ENCODE measurements around the gene ATG16L1. TPM values are rescaled to one million over a fixed set of nuclear protein-coding genes. Genes with fewer than 3 reads are reported as not detected.

The ATG16L1 gene
- polyA plus RNA-seq, 3 donors, result 3.3 to 22.9 (median 4.3) TPM

DNA sequence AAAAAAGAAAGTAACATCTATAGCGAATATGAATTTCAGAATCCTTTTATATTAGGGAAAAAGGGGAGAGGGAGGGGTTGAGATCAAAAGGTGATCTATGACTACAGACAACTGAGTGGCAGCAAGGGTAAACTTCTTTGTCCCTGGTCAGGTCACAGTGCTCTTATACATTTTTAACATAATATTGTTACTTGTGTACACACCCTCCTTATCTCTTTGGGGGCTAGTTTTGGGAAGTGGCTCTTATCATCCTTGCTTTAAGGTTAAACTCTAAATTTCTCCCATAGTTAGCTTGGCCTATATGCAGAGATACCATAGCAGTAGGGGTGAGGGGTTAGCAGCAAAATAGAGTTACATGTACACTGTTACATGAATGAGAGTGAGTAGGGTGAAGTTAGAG lies 31.6 kb upstream of the ATG16L1 start:
- Mint-ChIP-seq H3K4me1 (peaks cover 14% of the 10 kb centered on the region), H3K4me3 (no peak overlapping the region), H3K36me3 (peaks cover 3% of the 10 kb centered on the region in 2 donors), H3K27ac (no peak overlapping the region), H3K27me3 (ENCODE audit: low read depth in 3 of 3) (peaks cover 1 to 13% (median 3%) of the 10 kb centered on the region in 3 donors), H3K9me3 (peaks cover 0 to 7% (median 4%) of the 10 kb centered on the region in 7 donors)
- H2AFZ ChIP-seq (ENCODE audit: insufficient read depth, low read depth, low read length, poor library complexity, severe bottlenecking), result no peak overlapping the region
- H3K9me3 ChIP-seq (replicated peaks in 1 of 2; ENCODE audit: control insufficient read depth in 1 of 2, insufficient read depth in 1 of 2, low read length in 2 of 2), result no peaks in the 10 kb centered on the region
- TF ChIP-seq, protein P1, sequence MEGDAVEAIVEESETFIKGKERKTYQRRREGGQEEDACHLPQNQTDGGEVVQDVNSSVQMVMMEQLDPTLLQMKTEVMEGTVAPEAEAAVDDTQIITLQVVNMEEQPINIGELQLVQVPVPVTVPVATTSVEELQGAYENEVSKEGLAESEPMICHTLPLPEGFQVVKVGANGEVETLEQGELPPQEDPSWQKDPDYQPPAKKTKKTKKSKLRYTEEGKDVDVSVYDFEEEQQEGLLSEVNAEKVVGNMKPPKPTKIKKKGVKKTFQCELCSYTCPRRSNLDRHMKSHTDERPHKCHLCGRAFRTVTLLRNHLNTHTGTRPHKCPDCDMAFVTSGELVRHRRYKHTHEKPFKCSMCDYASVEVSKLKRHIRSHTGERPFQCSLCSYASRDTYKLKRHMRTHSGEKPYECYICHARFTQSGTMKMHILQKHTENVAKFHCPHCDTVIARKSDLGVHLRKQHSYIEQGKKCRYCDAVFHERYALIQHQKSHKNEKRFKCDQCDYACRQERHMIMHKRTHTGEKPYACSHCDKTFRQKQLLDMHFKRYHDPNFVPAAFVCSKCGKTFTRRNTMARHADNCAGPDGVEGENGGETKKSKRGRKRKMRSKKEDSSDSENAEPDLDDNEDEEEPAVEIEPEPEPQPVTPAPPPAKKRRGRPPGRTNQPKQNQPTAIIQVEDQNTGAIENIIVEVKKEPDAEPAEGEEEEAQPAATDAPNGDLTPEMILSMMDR (IDR thresholded peaks at IDR 0.05), result no peak
- no peak overlapping the region for H3K4me3 ChIP-seq (replicated peaks in 1 of 3; ENCODE audit: low read depth in 2 of 3, low read length in 3 of 3)
- no CpG with 5 or more reads among the region's 1 CpG for WGBS (ENCODE audit: insufficient coverage)
- no peaks in the 10 kb centered on the region for H3K27me3 ChIP-seq (ENCODE audit: control insufficient read depth in 2 of 2, insufficient read depth in 2 of 2, low read length in 2 of 2)
- no peaks in the 10 kb centered on the region for H3K79me2 ChIP-seq (ENCODE audit: insufficient read depth, low read length)
- H3K9ac ChIP-seq (ENCODE audit: insufficient read depth, low read length, poor library complexity, severe bottlenecking), result no peak overlapping the region
- H3K4me2 ChIP-seq (replicated peaks; ENCODE audit: extremely low read depth, low read length, poor library complexity, severe bottlenecking), result no peak overlapping the region
- no peak for DNase-seq
- H3K4me1 ChIP-seq (ENCODE audit: control insufficient read depth in 1 of 2, insufficient read depth in 2 of 2, low read length in 2 of 2), result peaks cover 8 to 9% of the 10 kb centered on the region in 2 donors
- H3K27ac ChIP-seq (ENCODE audit: low read depth in 1 of 2, low read length in 2 of 2), result no peak overlapping the region
- H4K20me1 ChIP-seq (ENCODE audit: insufficient read depth, low read length), result no peaks in the 10 kb centered on the region
- H3K36me3 ChIP-seq (replicated peaks in 1 of 2; ENCODE audit: control insufficient read depth in 1 of 2, insufficient read depth in 2 of 2, low read length in 2 of 2), result no peaks in the 10 kb centered on the region
- intact Hi-C loops (cut with micrococcal nuclease), result no loop called here

DNA sequence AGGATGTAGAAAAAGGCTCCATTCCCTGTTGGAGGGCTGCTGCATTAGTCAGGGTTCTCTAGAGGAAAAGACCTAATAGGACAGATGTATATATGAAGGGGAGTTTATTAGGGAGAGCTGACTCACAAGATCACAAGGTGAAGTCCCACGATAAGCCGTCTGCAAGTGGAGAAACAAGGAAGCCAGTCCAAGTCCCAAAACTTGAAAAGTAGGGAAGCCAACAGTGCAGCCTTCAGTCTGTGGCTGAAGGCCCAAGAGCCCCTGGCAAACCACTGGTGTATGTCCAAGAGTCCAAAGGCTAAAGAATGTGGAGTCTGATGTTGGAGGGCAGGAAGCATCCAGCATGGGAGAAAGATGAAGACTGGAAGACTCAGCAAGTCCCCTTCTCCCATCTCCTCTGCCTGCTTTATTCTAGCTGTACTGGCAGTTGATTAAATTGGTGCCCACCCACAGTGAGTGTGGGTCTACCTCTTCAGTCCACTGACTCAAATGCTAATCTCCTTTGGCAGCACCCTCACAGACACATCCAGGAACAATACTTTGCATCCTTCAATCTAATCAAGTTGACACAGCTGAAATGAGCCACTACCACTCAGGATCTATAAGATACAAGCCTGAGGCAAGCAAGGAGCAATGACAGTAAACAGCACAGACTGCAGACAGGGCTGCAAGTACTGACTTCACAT lies 30.0 kb upstream of the ATG16L1 start:
- Mint-ChIP-seq H3K27me3 (ENCODE audit: low read depth in 3 of 3) (peaks cover 1 to 16% (median 6%) of the 10 kb centered on the region in 3 donors), H3K36me3 (peaks cover 3% of the 10 kb centered on the region in 2 donors), H3K9me3 (peaks cover 0 to 9% (median 7%) of the 10 kb centered on the region in 7 donors), H3K27ac (no peak overlapping the region), H3K4me3 (no peak overlapping the region), H3K4me1 (peaks cover 17% of the 10 kb centered on the region)
- Histone ChIP-seq H3K4me2 (replicated peaks; ENCODE audit: extremely low read depth, low read length, poor library complexity, severe bottlenecking) (no peak overlapping the region), H3K4me3 (replicated peaks in 1 of 3; ENCODE audit: low read depth in 2 of 3, low read length in 3 of 3) (no peak overlapping the region), H3K27ac (ENCODE audit: low read depth in 1 of 2, low read length in 2 of 2) (no peak overlapping the region), H3K27me3 (ENCODE audit: control insufficient read depth in 2 of 2, insufficient read depth in 2 of 2, low read length in 2 of 2) (no peaks in the 10 kb centered on the region), H3K4me1 (ENCODE audit: control insufficient read depth in 1 of 2, insufficient read depth in 2 of 2, low read length in 2 of 2) (peaks cover 8 to 9% of the 10 kb centered on the region in 2 donors), H3K9ac (ENCODE audit: insufficient read depth, low read length, poor library complexity, severe bottlenecking) (no peak overlapping the region), H2AFZ (ENCODE audit: insufficient read depth, low read depth, low read length, poor library complexity, severe bottlenecking) (no peak overlapping the region), H4K20me1 (ENCODE audit: insufficient read depth, low read length) (no peaks in the 10 kb centered on the region), H3K79me2 (ENCODE audit: insufficient read depth, low read length) (no peaks in the 10 kb centered on the region), H3K9me3 (replicated peaks in 1 of 2; ENCODE audit: control insufficient read depth in 1 of 2, insufficient read depth in 1 of 2, low read length in 2 of 2) (no peaks in the 10 kb centered on the region), H3K36me3 (replicated peaks in 1 of 2; ENCODE audit: control insufficient read depth in 1 of 2, insufficient read depth in 2 of 2, low read length in 2 of 2) (no peaks in the 10 kb centered on the region)
- TF ChIP-seq, protein P1 (IDR thresholded peaks at IDR 0.05), result no peak
- intact Hi-C loops (cut with micrococcal nuclease), result no loop called here
- peak in 1 of 3 donors; percentile 48 for DNase-seq
- 77% methylated on average over 2 of the region's 2 CpGs for WGBS (ENCODE audit: insufficient coverage)

Data from CD14-positive monocyte (primary cell).